GM06990 (cell line): ENCODE data around the gene MAP3K7CL.

Experiments used
- DNase-seq: peaks from one replicate; pipeline ENCODE4 v3.0.0-alpha.2; 2011; ENCODE audit not compliant: insufficient read length; ENCODE audit errors: extremely low read depth
- H3K27me3 ChIP-seq: replicated peaks from 2 replicates; pipeline ENCODE4 v1.6.0; 2011; ENCODE audit warnings: low read length; ENCODE audit not compliant: control insufficient read depth, insufficient read depth
- H3K36me3 ChIP-seq: 2 replicates; pipeline ENCODE4 v1.5.1; 2011; ENCODE audit warnings: low read length; ENCODE audit not compliant: control insufficient read depth, insufficient read depth
- H3K4me3 ChIP-seq: replicated peaks from 2 replicates; pipeline ENCODE4 v1.5.1; 2011; ENCODE audit warnings: low read depth, mild to moderate bottlenecking, control low read depth, low read length
- CTCF ChIP-seq: IDR thresholded peaks from 2 replicates; pipeline ENCODE4 v1.5.1; 2011; ENCODE audit warnings: low read length, control low read depth, mild to moderate bottlenecking, inconsistent platforms; ENCODE audit not compliant: insufficient read depth, poor library complexity, severe bottlenecking

MAP3K7CL gene

DNA sequence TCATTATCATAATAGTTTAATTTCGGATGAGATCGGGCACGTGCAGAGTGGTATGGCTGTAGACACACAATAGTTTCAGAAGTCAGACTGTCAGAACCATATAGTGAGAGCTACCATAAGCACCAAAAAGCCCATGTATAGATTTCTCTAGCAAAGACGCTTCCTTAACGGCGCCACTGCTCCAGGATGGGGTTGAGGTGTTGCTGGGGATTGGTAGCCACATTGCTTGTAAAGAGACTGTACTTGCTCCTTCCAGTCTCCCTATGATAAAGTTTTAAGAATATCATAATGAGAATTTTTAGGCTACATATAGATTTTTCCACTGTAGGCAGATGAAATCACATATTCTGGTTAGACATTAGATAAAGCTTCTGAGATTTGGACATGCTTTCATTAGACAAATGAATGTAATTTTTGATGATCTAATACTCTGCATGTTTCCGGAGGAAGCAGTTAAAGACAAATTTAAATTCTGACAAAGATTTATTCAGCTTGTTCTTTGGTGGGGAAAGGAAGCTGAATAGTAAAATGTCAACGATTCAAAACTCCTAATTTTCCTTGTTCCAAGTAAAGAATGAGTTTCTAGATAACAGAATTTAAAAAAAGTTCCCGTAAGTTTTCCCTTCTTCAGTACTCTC, 77.7 kb downstream of the MAP3K7CL start:
- Histone ChIP-seq H3K27me3 (no peaks in the 10 kb centered on the region), H3K4me3 (no peak overlapping the region), H3K36me3 (no peaks in the 10 kb centered on the region)
- DNase-seq = no peak
- TF ChIP-seq CTCF = no peak

- DNase-seq = no peak
These were observed 78.2 kb downstream of the MAP3K7CL start for GRCh38 chr21:29208682-29209059.

GRCh38 chr21:29209696-29210095, 79.3 kb downstream of the MAP3K7CL start:
- Histone ChIP-seq H3K27me3 (no peaks in the 10 kb centered on the region), H3K4me3 (no peak overlapping the region), H3K36me3 (no peaks in the 10 kb centered on the region)
- TF ChIP-seq CTCF = no peak
- no peak for DNase-seq

More at GRCh38 chr21:29208682-29209059, 78.2 kb downstream of the MAP3K7CL start:
- no peak for TF ChIP-seq CTCF
- H3K27me3 ChIP-seq = no peaks in the 10 kb centered on the region
- H3K36me3 ChIP-seq = no peaks in the 10 kb centered on the region
- no peak overlapping the region for H3K4me3 ChIP-seq

DNA sequence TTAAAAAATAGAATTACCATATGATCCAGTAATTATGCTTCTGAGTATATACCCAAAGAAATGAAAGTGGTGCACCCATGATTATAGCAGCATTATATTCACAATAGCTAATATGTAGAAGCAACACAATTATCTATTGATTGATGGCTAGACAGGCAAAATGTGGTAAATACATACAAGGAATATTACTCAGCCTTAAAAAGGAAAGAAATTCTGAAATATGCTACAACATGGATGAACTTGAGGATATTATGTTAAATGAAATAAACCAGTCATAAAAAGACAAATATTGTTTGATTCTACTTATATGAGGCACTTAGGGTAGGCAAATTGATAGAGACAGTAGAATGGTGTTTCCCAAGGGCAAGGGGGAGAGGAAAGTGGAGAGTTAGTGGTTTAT, 80.8 kb downstream of the MAP3K7CL start:
- Histone ChIP-seq H3K36me3 (no peaks in the 10 kb centered on the region), H3K4me3 (no peak overlapping the region), H3K27me3 (no peaks in the 10 kb centered on the region)
- no peak for TF ChIP-seq CTCF
- DNase-seq = no peak

DNA sequence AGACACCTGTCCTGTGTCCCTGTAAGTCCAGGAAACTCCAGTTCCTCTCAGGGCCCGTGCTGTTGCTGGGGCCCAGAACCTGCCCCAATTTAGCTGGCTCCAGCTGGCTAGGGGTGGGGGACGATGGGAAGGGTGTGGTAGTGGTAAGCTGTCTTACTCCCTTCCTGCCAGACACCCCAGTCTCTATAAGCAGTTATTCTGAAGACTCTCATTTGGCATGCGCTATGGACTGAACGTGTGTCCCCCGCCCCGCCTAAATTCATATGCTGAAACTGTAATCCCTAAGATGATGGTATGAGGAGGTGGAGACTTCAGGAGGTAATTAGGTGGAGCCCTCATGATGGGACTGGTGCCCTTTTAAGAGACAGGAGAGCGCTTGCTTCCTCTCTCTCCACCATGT, 82.0 kb downstream of the MAP3K7CL start:
- no peak for TF ChIP-seq CTCF
- H3K4me3 ChIP-seq = no peak overlapping the region

More for the DNA sequence above, 82.0 kb downstream of the MAP3K7CL start:
- H3K36me3 ChIP-seq = no peaks in the 10 kb centered on the region
- DNase-seq = no peak
- no peaks in the 10 kb centered on the region for H3K27me3 ChIP-seq
